H9 (cell line): ENCODE measurements around the gene TNFAIP8L3. TPM values are rescaled to one million over a fixed set of nuclear protein-coding genes. Genes with fewer than 3 reads are reported as not detected.

Experiments
- DNase-seq: peaks from one replicate; pipeline ENCODE4 v3.0.0-alpha.2; 2017
- H2AFZ ChIP-seq: one replicate; pipeline ENCODE4 v1.6.1; 2013; ENCODE audit warnings: mild to moderate bottlenecking, low read length, control low read depth, moderate library complexity
- H2AK5ac ChIP-seq: 2 replicates; pipeline ENCODE4 v1.6.1; 2013; ENCODE audit warnings: low read length, control low read depth, mixed read lengths; ENCODE audit not compliant: insufficient read length
- H2BK120ac ChIP-seq: one replicate; pipeline ENCODE4 v1.6.1; 2013; ENCODE audit warnings: low read depth, mild to moderate bottlenecking, low read length, control low read depth, inconsistent platforms; ENCODE audit not compliant: poor library complexity, severe bottlenecking
- H2BK12ac ChIP-seq: 2 replicates; pipeline ENCODE4 v1.6.1; 2013; ENCODE audit warnings: low read length, control low read depth, mixed read lengths, low read depth; ENCODE audit not compliant: insufficient read length
- H2BK15ac ChIP-seq: 2 replicates; pipeline ENCODE4 v1.6.1; 2013; ENCODE audit warnings: low read depth, low read length, control low read depth
- H2BK20ac ChIP-seq: one replicate; pipeline ENCODE4 v1.6.1; 2013; ENCODE audit warnings: low read depth, mild to moderate bottlenecking, low read length, control low read depth, inconsistent platforms; ENCODE audit not compliant: poor library complexity, severe bottlenecking
- H2BK5ac ChIP-seq: 2 replicates; pipeline ENCODE4 v1.6.1; 2013; ENCODE audit warnings: low read length, control low read depth, mixed read lengths; ENCODE audit not compliant: insufficient read length
- H3K14ac ChIP-seq: 2 replicates; pipeline ENCODE4 v1.6.1; 2013; ENCODE audit warnings: low read length, control low read depth; ENCODE audit not compliant: insufficient read depth
- H3K18ac ChIP-seq: 2 replicates; pipeline ENCODE4 v1.6.1; 2013; ENCODE audit warnings: low read depth, mild to moderate bottlenecking, mixed read lengths, low read length, control low read depth; ENCODE audit not compliant: insufficient read length
- H3K23ac ChIP-seq: 2 replicates; pipeline ENCODE4 v1.6.1; 2013; ENCODE audit warnings: low read length, control low read depth, mixed read lengths, low read depth; ENCODE audit not compliant: insufficient read length
- H3K23me2 ChIP-seq: 2 replicates; pipeline ENCODE4 v1.6.1; 2013; ENCODE audit warnings: low read depth, mild to moderate bottlenecking, mixed read lengths, low read length, control low read depth; ENCODE audit not compliant: insufficient read length, poor library complexity, severe bottlenecking
- H3K27ac ChIP-seq: 2 replicates; pipeline ENCODE4 v1.5.1; 2013; ENCODE audit warnings: low read length, control low read depth, mixed read lengths, low read depth; ENCODE audit not compliant: insufficient read length
- H3K27me3 ChIP-seq: 2 replicates; pipeline ENCODE4 v1.6.1; 2013; ENCODE audit warnings: low read length, control low read depth, inconsistent platforms; ENCODE audit not compliant: insufficient read depth
- H3K4ac ChIP-seq: 2 replicates; pipeline ENCODE4 v1.6.1; 2013; ENCODE audit warnings: low read depth, mild to moderate bottlenecking, control low read depth, inconsistent platforms, low read length, moderate library complexity
- H3K4me1 ChIP-seq: 2 replicates; pipeline ENCODE4 v1.6.1; 2013; ENCODE audit warnings: low read length, control low read depth, inconsistent platforms; ENCODE audit not compliant: insufficient read depth
- H3K4me2 ChIP-seq: 2 replicates; pipeline ENCODE4 v1.6.1; 2013; ENCODE audit warnings: low read length, control low read depth, mixed read lengths; ENCODE audit not compliant: insufficient read length, insufficient read depth
- H3K56ac ChIP-seq: 2 replicates; pipeline ENCODE4 v1.6.1; 2013; ENCODE audit warnings: low read depth, mild to moderate bottlenecking, mixed read lengths, low read length, control low read depth; ENCODE audit not compliant: insufficient read length
- H3K79me1 ChIP-seq: 2 replicates; pipeline ENCODE4 v1.6.1; 2013; ENCODE audit warnings: low read depth, mild to moderate bottlenecking, moderate library complexity, low read length, control low read depth, inconsistent platforms; ENCODE audit not compliant: insufficient read depth, poor library complexity, severe bottlenecking
- H3K79me2 ChIP-seq: 2 replicates; pipeline ENCODE4 v1.6.1; 2013; ENCODE audit warnings: low read length, control low read depth, inconsistent platforms; ENCODE audit not compliant: insufficient read depth
- H3K9ac ChIP-seq: 2 replicates; pipeline ENCODE4 v1.6.1; 2013; ENCODE audit warnings: low read length, control low read depth, mixed read lengths; ENCODE audit not compliant: insufficient read length; ENCODE audit errors: extremely low read depth
- H3K9me3 ChIP-seq: one replicate; pipeline ENCODE4 v1.6.1; 2013; ENCODE audit warnings: low read depth, low read length, inconsistent platforms; ENCODE audit not compliant: control insufficient read depth
- H3T11ph ChIP-seq: one replicate; pipeline ENCODE4 v1.6.1; 2013; ENCODE audit warnings: mild to moderate bottlenecking, low read length, control low read depth, inconsistent platforms
- H4K20me1 ChIP-seq: one replicate; pipeline ENCODE4 v1.6.1; 2013; ENCODE audit not compliant: control insufficient read depth, insufficient read length, insufficient read depth
- H4K5ac ChIP-seq: 2 replicates; pipeline ENCODE4 v1.6.1; 2013; ENCODE audit warnings: low read depth, mild to moderate bottlenecking, mixed read lengths, low read length, control low read depth; ENCODE audit not compliant: insufficient read length
- H4K8ac ChIP-seq: replicated peaks from 2 replicates; pipeline ENCODE4 v1.6.1; 2013; ENCODE audit warnings: low read length, control low read depth, mixed read lengths, low read depth; ENCODE audit not compliant: insufficient read length
- H4K91ac ChIP-seq: 2 replicates; pipeline ENCODE4 v1.6.1; 2013; ENCODE audit warnings: low read depth, mild to moderate bottlenecking, moderate library complexity, mixed read lengths, low read length, control low read depth; ENCODE audit not compliant: insufficient read length
- H3K27ac Mint-ChIP-seq, 3 experiments: 2 replicates in 2 of 3; 3 replicates in 1 of 3; pipeline ENCODE4 v1.8.0; 2020 to 2021; ENCODE audit warnings: mixed read lengths in 3 of 3, mild to moderate bottlenecking in 1 of 3, moderate library complexity in 1 of 3
- H3K27me3 Mint-ChIP-seq: 2 replicates; pipeline ENCODE4 v1.8.0; 2021; ENCODE audit warnings: low read depth, mild to moderate bottlenecking, moderate library complexity, mixed read lengths
- H3K36me3 Mint-ChIP-seq, 3 experiments: 2 replicates in 2 of 3; 3 replicates in 1 of 3; pipeline ENCODE4 v1.8.0; 2020 to 2021; ENCODE audit warnings: low read depth in 3 of 3, mixed read lengths in 3 of 3; ENCODE audit not compliant: insufficient read depth in 1 of 3
- H3K4me1 Mint-ChIP-seq, 2 experiments: 2 replicates each; pipeline ENCODE4 v1.8.0; 2020; ENCODE audit warnings: mixed read lengths in 2 of 2
- H3K4me3 Mint-ChIP-seq, 2 experiments: 2 replicates in 1 of 2; 3 replicates in 1 of 2; pipeline ENCODE4 v1.8.0; 2020 to 2021; ENCODE audit warnings: mild to moderate bottlenecking in 2 of 2, mixed read lengths in 2 of 2, moderate library complexity in 1 of 2
- H3K9me3 Mint-ChIP-seq, 2 experiments: 2 replicates in 1 of 2; 3 replicates in 1 of 2; pipeline ENCODE4 v1.8.0; 2020; ENCODE audit warnings: mild to moderate bottlenecking in 2 of 2, mixed read lengths in 2 of 2, moderate library complexity in 1 of 2
- CTCF ChIP-seq: fragments of 200-600 bp; sonication (generic); conservative IDR thresholded peaks from 3 replicates; pipeline ENCODE4 v1.8.0; 2021; ENCODE audit warnings: antibody characterized with exemption, mild to moderate bottlenecking
- WGBS: extraction: QIAGEN DNeasy Blood & Tissue Kit; methylation state at CpG from one replicate; pipeline ENCODE4 v1.1.7; 2013; ENCODE audit warnings: missing lambda C conversion rate, low lambda C conversion rate, mixed read lengths; ENCODE audit not compliant: insufficient read length; ENCODE audit errors: extremely low coverage; 5-methylcytosine and 5-hydroxymethylcytosine counted together
- total RNA-seq: library from RNA; stranded (reverse); gene quantifications from 2 replicates; pipeline ENCODE4 v1.2.1, GENCODE V29; 2021

The TNFAIP8L3 gene
- total RNA-seq, 1 experiment from 2014 or later: 0.22 TPM

GRCh38 chr15:51076524-51077220 is 18.0 kb downstream of the TNFAIP8L3 start:
- 0 out of 7 replicates have a peak, but pooled peaks cover 0 to 4% (median 0%) of the 10 kb centered on the region in 3 experiments for H3K36me3 Mint-ChIP-seq
- no peaks in the 10 kb centered on the region for H3K79me2 ChIP-seq

More at GRCh38 chr15:51076524-51077220, 18.0 kb downstream of the TNFAIP8L3 start:
- H2AFZ ChIP-seq: no peak overlapping the region
- peak overlapping the region; percentile 23 for H3K4me2 ChIP-seq
- no CpG with 5 or more reads among the region's 16 CpGs for WGBS
- no peaks in the 10 kb centered on the region for H3K9me3 ChIP-seq
- H3K23me2 ChIP-seq: peaks cover 4% of the 10 kb centered on the region
- no peak overlapping the region for H3K27ac ChIP-seq
- H3K18ac ChIP-seq: peak overlapping the region; percentile 58
- peak overlapping the region; percentile 5 for H4K91ac ChIP-seq
- H2BK5ac ChIP-seq: no peak overlapping the region
- H2AK5ac ChIP-seq: no peak overlapping the region
- no peaks in the 10 kb centered on the region for H3K79me1 ChIP-seq
- H3T11ph ChIP-seq: no peak overlapping the region
- H3K9me3 Mint-ChIP-seq: no peaks in the 10 kb centered on the region; a peak in 1 of 5 replicates
- H3K4ac ChIP-seq: no peak overlapping the region
- no peak overlapping the region for H4K5ac ChIP-seq
- DNase-seq: no peak
- no peaks in the 10 kb centered on the region for H4K20me1 ChIP-seq
- H2BK20ac ChIP-seq: no peak overlapping the region
- H3K4me1 Mint-ChIP-seq: peaks cover 7 to 17% of the 10 kb centered on the region in 2 experiments
- H3K27me3 Mint-ChIP-seq: no peaks in the 10 kb centered on the region; the same call in 1 of the 2 replicates
- H2BK15ac ChIP-seq: 0 out of 2 replicates have a peak overlapping the region, but pooled peaks have one; percentile 30
- H3K27ac Mint-ChIP-seq: peak overlapping the region in 2 of 3 experiments; percentile 81 to 84; a peak in 3 of 7 replicates
- no peak overlapping the region for H2BK120ac ChIP-seq
- H2BK12ac ChIP-seq: no peak overlapping the region
- H3K27me3 ChIP-seq: no peaks in the 10 kb centered on the region
- peak overlapping the region; percentile 9; the same call in 1 of the 2 replicates for H3K14ac ChIP-seq
- no peak overlapping the region for H4K8ac ChIP-seq
- H3K56ac ChIP-seq: no peak overlapping the region
- H3K23ac ChIP-seq: no peak overlapping the region
- H3K9ac ChIP-seq: peak overlapping the region; percentile 59
- H3K4me1 ChIP-seq: peaks cover 3% of the 10 kb centered on the region; the same call in 1 of the 2 replicates
- no peak for TF ChIP-seq CTCF
- H3K4me3 Mint-ChIP-seq: peak overlapping the region; percentile 36; a peak in 3 of 5 replicates
